IMR-90 (cell line): ENCODE measurements around the gene CFDP1. TPM values are rescaled to one million over a fixed set of nuclear protein-coding genes. Genes with fewer than 3 reads are reported as not detected.

Source experiments
- ATAC-seq: fragments of 200-7000 bp; cut with Tn5 transposase; 2 replicates; pipeline ENCODE4 v1.9.1; 2020; ENCODE audit warnings: low read depth, mild to moderate bottlenecking, moderate library complexity
- BruUV-seq: library from RNA; stranded (reverse); fragments of 400-500 nt; replicated peaks from 2 replicates; lab custom pipeline; 2021; lab: Mats Ljungman, UMichigan
- CTCF ChIA-PET: fragments of 300-600 bp; formaldehyde crosslinking; extraction: SDS; loops from one replicate; lab custom pipeline; 2021; ENCODE audit warnings: antibody characterized with exemption; lab: Yijun Ruan, JAX
- POLR2A ChIA-PET: fragments of 300-600 bp; sonication (Branson Sonifier 250); formaldehyde crosslinking; loops from one replicate; lab custom pipeline; 2022; ENCODE audit warnings: antibody characterized with exemption; ENCODE audit not compliant: unreplicated experiment; lab: Charles Lee
- DNase-seq: peaks from one replicate; pipeline ENCODE4 v3.0.0; 2013
- H2AFZ ChIP-seq: replicated peaks from 2 replicates; pipeline ENCODE3; 2013; ENCODE audit warnings: low read length, mild to moderate bottlenecking; ENCODE audit not compliant: poor library complexity
- H2AK5ac ChIP-seq: 2 replicates; pipeline ENCODE4 v1.6.1; 2013; ENCODE audit warnings: low read depth, low read length, inconsistent platforms
- H2AK9ac ChIP-seq: replicated peaks from 2 replicates; pipeline ENCODE3; 2013; ENCODE audit warnings: mild to moderate bottlenecking, low read depth, low read length, moderate library complexity; ENCODE audit not compliant: poor library complexity
- H2BK120ac ChIP-seq: 2 replicates; pipeline ENCODE4 v1.6.1; 2013; ENCODE audit warnings: low read depth, low read length, inconsistent platforms
- H2BK15ac ChIP-seq: 3 replicates; pipeline ENCODE4 v1.6.1; 2013; ENCODE audit warnings: low read depth, low read length, inconsistent platforms
- H2BK20ac ChIP-seq: 2 replicates; pipeline ENCODE4 v1.6.1; 2013; ENCODE audit warnings: low read depth, mild to moderate bottlenecking, inconsistent platforms, low read length, moderate library complexity
- H2BK5ac ChIP-seq: 2 replicates; pipeline ENCODE4 v1.6.1; 2013; ENCODE audit warnings: mild to moderate bottlenecking, low read depth, low read length, inconsistent platforms; ENCODE audit not compliant: poor library complexity, severe bottlenecking
- H3K14ac ChIP-seq: replicated peaks from 2 replicates; pipeline ENCODE4 v1.6.1; 2013; ENCODE audit warnings: low read depth, low read length, inconsistent platforms
- H3K18ac ChIP-seq: 2 replicates; pipeline ENCODE4 v1.6.1; 2013; ENCODE audit warnings: low read depth, low read length, control low read depth
- H3K23ac ChIP-seq: 2 replicates; pipeline ENCODE4 v1.6.1; 2013; ENCODE audit warnings: low read depth, low read length, inconsistent platforms
- H3K27ac ChIP-seq: 2 replicates; pipeline ENCODE4 v1.5.1; 2013; ENCODE audit warnings: mild to moderate bottlenecking, control low read depth, low read length; ENCODE audit not compliant: insufficient read depth
- H3K27me3 ChIP-seq: 2 replicates; pipeline ENCODE4 v1.6.1; 2013; ENCODE audit warnings: low read length; ENCODE audit not compliant: control insufficient read depth, insufficient read depth
- H3K36me3 ChIP-seq: 2 replicates; pipeline ENCODE4 v1.6.1; 2013; ENCODE audit warnings: low read length, mixed read lengths; ENCODE audit not compliant: control insufficient read depth, insufficient read depth
- H3K4ac ChIP-seq: 2 replicates; pipeline ENCODE4 v1.6.1; 2013; ENCODE audit warnings: low read depth, low read length, inconsistent platforms
- H3K4me1 ChIP-seq: 2 replicates; pipeline ENCODE4 v1.6.1; 2013; ENCODE audit warnings: low read length, mixed read lengths; ENCODE audit not compliant: control insufficient read depth, insufficient read depth
- H3K4me2 ChIP-seq: 2 replicates; pipeline ENCODE4 v1.6.1; 2013; ENCODE audit warnings: low read depth, mild to moderate bottlenecking, control low read depth, low read length, moderate library complexity
- H3K4me3 ChIP-seq: 2 replicates; pipeline ENCODE4 v1.5.1; 2013; ENCODE audit warnings: low read depth, mild to moderate bottlenecking, control low read depth, low read length, moderate library complexity; ENCODE audit not compliant: insufficient read depth
- H3K56ac ChIP-seq: 2 replicates; pipeline ENCODE4 v1.6.1; 2013; ENCODE audit warnings: low read length, inconsistent platforms; ENCODE audit not compliant: insufficient read depth; ENCODE audit errors: extremely low read depth
- H3K79me1 ChIP-seq, 2 experiments: 2 replicates each; pipeline ENCODE4 v1.6.1; 2013; ENCODE audit warnings: low read length in 2 of 2, inconsistent platforms in 1 of 2, low read depth in 1 of 2
- H3K9ac ChIP-seq: 2 replicates; pipeline ENCODE4 v1.6.1; 2013; ENCODE audit warnings: low read depth, low read length, control low read depth
- H3K9me1 ChIP-seq: 2 replicates; pipeline ENCODE4 v1.6.1; 2013; ENCODE audit warnings: low read length, inconsistent platforms; ENCODE audit not compliant: insufficient read depth
- H3K9me3 ChIP-seq: 2 replicates; pipeline ENCODE4 v1.6.1; 2013; ENCODE audit warnings: low read length; ENCODE audit not compliant: control insufficient read depth, insufficient read depth
- H4K20me1 ChIP-seq: 2 replicates; pipeline ENCODE4 v1.6.1; 2013; ENCODE audit warnings: low read length, inconsistent platforms; ENCODE audit not compliant: insufficient read depth
- H4K5ac ChIP-seq: 2 replicates; pipeline ENCODE4 v1.6.1; 2013; ENCODE audit warnings: mild to moderate bottlenecking, low read depth, low read length, control low read depth
- H4K8ac ChIP-seq, 2 experiments: 2 replicates each; pipeline ENCODE4 v1.6.1; 2013; ENCODE audit warnings: low read depth in 2 of 2, low read length in 2 of 2, control low read depth in 1 of 2, inconsistent platforms in 1 of 2
- H4K91ac ChIP-seq: 2 replicates; pipeline ENCODE4 v1.6.1; 2013; ENCODE audit warnings: low read depth, low read length, inconsistent platforms; ENCODE audit not compliant: insufficient read depth
- BHLHE40 ChIP-seq: fragments of 150-350 bp; IDR thresholded peaks from 2 replicates; pipeline ENCODE4 v1.6.1; 2016; ENCODE audit warnings: mild to moderate bottlenecking, low read depth, low read length
- CEBPB ChIP-seq: IDR thresholded peaks from 2 replicates; pipeline ENCODE4 v1.6.1; 2012; ENCODE audit warnings: low read depth, low read length, improper control_type of control experiment
- CHD1 ChIP-seq: IDR thresholded peaks from 2 replicates; pipeline ENCODE4 v1.6.1; 2012; ENCODE audit warnings: low read depth, low read length, improper control_type of control experiment
- FOS ChIP-seq: fragments of 150-350 bp; IDR thresholded peaks from 2 replicates; pipeline ENCODE4 v1.6.1; 2016; ENCODE audit warnings: low read depth, low read length
- MAFK ChIP-seq: IDR thresholded peaks from 2 replicates; pipeline ENCODE4 v1.6.1; 2012; ENCODE audit warnings: low read depth, low read length, improper control_type of control experiment
- MAZ ChIP-seq: IDR thresholded peaks from 2 replicates; pipeline ENCODE4 v1.6.1; 2012; ENCODE audit warnings: low read depth, mild to moderate bottlenecking, low read length, improper control_type of control experiment, moderate library complexity, borderline replicate concordance
- MXI1 ChIP-seq: IDR thresholded peaks from 2 replicates; pipeline ENCODE4 v1.6.1; 2012; ENCODE audit warnings: low read depth, mild to moderate bottlenecking, low read length, moderate library complexity, borderline replicate concordance
- POLR2A ChIP-seq: IDR thresholded peaks from 2 replicates; pipeline ENCODE4 v1.6.1; 2012; ENCODE audit warnings: mild to moderate bottlenecking, low read depth, low read length
- RAD21 ChIP-seq: IDR thresholded peaks from 2 replicates; pipeline ENCODE4 v1.6.1; 2012; ENCODE audit warnings: low read length, improper control_type of control experiment
- RCOR1 ChIP-seq: IDR thresholded peaks from 2 replicates; pipeline ENCODE4 v1.6.1; 2012; ENCODE audit warnings: mild to moderate bottlenecking, low read length, improper control_type of control experiment; ENCODE audit not compliant: insufficient replicate concordance
- RFX5 ChIP-seq: IDR thresholded peaks from 2 replicates; pipeline ENCODE4 v1.8.0; 2012; ENCODE audit warnings: low read depth, mild to moderate bottlenecking, low read length, moderate library complexity
- SMC3 ChIP-seq: fragments of 150-350 bp; IDR thresholded peaks from 2 replicates; pipeline ENCODE4 v1.6.1; 2016; ENCODE audit warnings: low read depth, mild to moderate bottlenecking, antibody characterized with exemption, low read length, moderate library complexity
- WGBS, 2 experiments: methylation state at CpG; one replicate each; pipeline versions ENCODE4 v1.1.5 to v1.1.7; 2013; ENCODE audit warnings: missing lambda C conversion rate in 2 of 2; ENCODE audit not compliant: insufficient read length in 1 of 2; ENCODE audit errors: extremely low coverage in 2 of 2; 5-methylcytosine and 5-hydroxymethylcytosine counted together
- dilution Hi-C: fragments of 300-500 bp; cut with HindIII; formaldehyde crosslinking; loops from one replicate; pipeline ENCODE4 v1.14.3; 2018; ENCODE audit warnings: low sequenced_read_pairs; ENCODE audit not compliant: unreplicated experiment
- in situ Hi-C: fragments of 300-500 bp; cut with MboI; formaldehyde crosslinking; loops from 3 replicates; pipeline ENCODE4 v1.14.3; 2019; ENCODE audit warnings: low sequenced_read_pairs, inconsistent platforms, mixed read lengths
- intact Hi-C: fragments of 100-400 bp; cut with micrococcal nuclease; formaldehyde crosslinking; loops from 2 replicates; pipeline ENCODE4 v1.10.0; 2022
- polyA plus RNA-seq, 3 experiments: library from polyadenylated mRNA; depleted of rRNA; stranded (reverse); fragments of >200 nt; gene quantifications; 2 replicates each; pipeline ENCODE4 v1.2.3, GENCODE V29; 2012; ENCODE audit warnings: low replicate concordance in 1 of 3
- total RNA-seq: library from RNA; depleted of rRNA; stranded (reverse); fragments of >200 nt; gene quantifications from 2 replicates; pipeline ENCODE4 v1.2.3, GENCODE V29; 2012
- TF ChIP-seq, protein P1 (sequence below): conservative IDR thresholded peaks from 2 replicates; pipeline ENCODE4 v1.5.1; 2012; ENCODE audit warnings: mild to moderate bottlenecking, low read depth, low read length, improper control_type of control experiment
- TF ChIP-seq, protein P2 (sequence below): fragments of 150-350 bp; IDR thresholded peaks from 2 replicates; pipeline ENCODE4 v1.6.1; 2017; ENCODE audit warnings: mild to moderate bottlenecking, antibody characterized with exemption, low read length, low read depth
- TF ChIP-seq, protein P3 (sequence below): fragments of 150-350 bp; IDR thresholded peaks from 2 replicates; pipeline ENCODE4 v1.6.1; 2016; ENCODE audit warnings: low read depth, mild to moderate bottlenecking, low read length, moderate library complexity, borderline replicate concordance

CFDP1 gene
- total and polyA plus RNA-seq, 2 of the 4 experiments (the other 2 are of a cell fraction), result 15.6 to 38.7 TPM

DNA sequence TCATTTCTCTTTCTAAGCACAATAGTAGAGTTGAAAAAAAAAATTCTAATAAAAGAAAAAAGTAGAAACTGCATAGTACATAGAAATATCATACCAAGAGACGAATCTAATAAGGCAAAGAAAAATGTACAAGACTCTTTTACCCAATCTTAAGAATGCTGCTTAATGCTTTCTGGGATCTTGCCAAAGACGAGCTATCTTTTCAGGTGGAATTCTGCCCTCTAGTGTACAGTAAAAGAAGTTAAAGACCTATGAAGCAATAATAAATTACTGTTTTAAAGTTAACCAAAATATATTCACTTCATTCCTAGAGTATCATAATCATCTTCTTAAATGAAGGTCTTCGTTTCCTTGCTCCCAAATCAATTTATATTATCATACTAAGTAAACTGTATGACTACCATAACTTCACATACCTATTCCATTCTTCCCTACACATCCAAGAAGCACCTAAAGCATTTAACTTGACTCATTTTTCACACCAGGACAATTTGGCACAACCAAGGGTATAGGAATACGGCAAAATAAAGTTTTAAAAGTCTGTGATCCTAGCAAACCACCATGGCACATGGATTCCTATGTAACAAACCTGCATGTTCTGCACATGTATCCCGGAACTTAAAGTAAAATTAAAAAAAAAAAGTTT, 47.7 kb downstream of the CFDP1 start:
- Histone ChIP-seq H3K9me1 (peaks cover 6% of the 10 kb centered on the region; the same call in 1 of the 2 replicates), H3K4ac (no peak overlapping the region), H2BK15ac (no peak overlapping the region), H3K27me3 (no peaks in the 10 kb centered on the region), H3K14ac (no peak overlapping the region), H4K5ac (no peak overlapping the region), H2AK9ac (no peak overlapping the region), H2BK5ac (peak overlapping the region; percentile 68), H3K56ac (no peak overlapping the region), H3K18ac (no peak overlapping the region), H2BK120ac (no peak overlapping the region), H3K4me3 (no peak overlapping the region), H3K27ac (no peak overlapping the region), H4K91ac (no peak overlapping the region), H2AFZ (no peak overlapping the region), H3K9me3 (no peaks in the 10 kb centered on the region), H3K36me3 (0 out of 2 replicates have a peak, but pooled peaks cover under 1% of the 10 kb centered on the region), H2AK5ac (no peak overlapping the region), H3K79me1 (peaks cover 18 to 43% of the 10 kb centered on the region in 2 experiments), H4K20me1 (0 out of 2 replicates have a peak, but pooled peaks cover 5% of the 10 kb centered on the region), H2BK20ac (no peak overlapping the region), H3K4me2 (no peak overlapping the region), H3K4me1 (peaks cover 21% of the 10 kb centered on the region), H3K9ac (no peak overlapping the region), H4K8ac (no peak overlapping the region), H3K23ac (no peak overlapping the region)
- intact Hi-C loops, result loop anchor here (1.0 kb wide), 4 partner anchors 80 to 186 kb away; no protein-coding TSS in a partner anchor
- ATAC-seq (peak; percentile 33), DNase-seq (peak; percentile 88)
- ChIA-PET POLR2A (interaction anchor here (0.6 kb wide), 1 partner anchor 132 kb away, joined by 3 read pairs; no protein-coding TSS in a partner anchor), CTCF (interaction anchor here (0.6 to 1.0 kb wide), 4 partner anchors 9 to 186 kb away, joined by 3 to 6 read pairs (median 4); no protein-coding TSS in a partner anchor)
- WGBS, 2 experiments, result no CpG with 5 or more reads among the region's 5 CpGs
- no TSS peak for BruUV-seq
- dilution Hi-C loops, result no loop called here
- in situ Hi-C loops, result loop anchor here (5.0 kb wide), 1 partner anchor 153 kb away; no protein-coding TSS in a partner anchor
- no peak for TF ChIP-seq POLR2A
- TF ChIP-seq, protein P1, sequence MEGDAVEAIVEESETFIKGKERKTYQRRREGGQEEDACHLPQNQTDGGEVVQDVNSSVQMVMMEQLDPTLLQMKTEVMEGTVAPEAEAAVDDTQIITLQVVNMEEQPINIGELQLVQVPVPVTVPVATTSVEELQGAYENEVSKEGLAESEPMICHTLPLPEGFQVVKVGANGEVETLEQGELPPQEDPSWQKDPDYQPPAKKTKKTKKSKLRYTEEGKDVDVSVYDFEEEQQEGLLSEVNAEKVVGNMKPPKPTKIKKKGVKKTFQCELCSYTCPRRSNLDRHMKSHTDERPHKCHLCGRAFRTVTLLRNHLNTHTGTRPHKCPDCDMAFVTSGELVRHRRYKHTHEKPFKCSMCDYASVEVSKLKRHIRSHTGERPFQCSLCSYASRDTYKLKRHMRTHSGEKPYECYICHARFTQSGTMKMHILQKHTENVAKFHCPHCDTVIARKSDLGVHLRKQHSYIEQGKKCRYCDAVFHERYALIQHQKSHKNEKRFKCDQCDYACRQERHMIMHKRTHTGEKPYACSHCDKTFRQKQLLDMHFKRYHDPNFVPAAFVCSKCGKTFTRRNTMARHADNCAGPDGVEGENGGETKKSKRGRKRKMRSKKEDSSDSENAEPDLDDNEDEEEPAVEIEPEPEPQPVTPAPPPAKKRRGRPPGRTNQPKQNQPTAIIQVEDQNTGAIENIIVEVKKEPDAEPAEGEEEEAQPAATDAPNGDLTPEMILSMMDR, result peak; percentile 74
- no peak for TF ChIP-seq MXI1
- TF ChIP-seq, protein P2, sequence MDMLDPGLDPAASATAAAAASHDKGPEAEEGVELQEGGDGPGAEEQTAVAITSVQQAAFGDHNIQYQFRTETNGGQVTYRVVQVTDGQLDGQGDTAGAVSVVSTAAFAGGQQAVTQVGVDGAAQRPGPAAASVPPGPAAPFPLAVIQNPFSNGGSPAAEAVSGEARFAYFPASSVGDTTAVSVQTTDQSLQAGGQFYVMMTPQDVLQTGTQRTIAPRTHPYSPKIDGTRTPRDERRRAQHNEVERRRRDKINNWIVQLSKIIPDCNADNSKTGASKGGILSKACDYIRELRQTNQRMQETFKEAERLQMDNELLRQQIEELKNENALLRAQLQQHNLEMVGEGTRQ, result no peak
- TF ChIP-seq CEBPB, result peak; percentile 94
- TF ChIP-seq CHD1, result no peak
- TF ChIP-seq SMC3, result peak; percentile 87
- TF ChIP-seq FOS, result no peak
- TF ChIP-seq MAFK, result no peak
- TF ChIP-seq RFX5, result no peak
- no peak for TF ChIP-seq MAZ
- TF ChIP-seq, protein P3, sequence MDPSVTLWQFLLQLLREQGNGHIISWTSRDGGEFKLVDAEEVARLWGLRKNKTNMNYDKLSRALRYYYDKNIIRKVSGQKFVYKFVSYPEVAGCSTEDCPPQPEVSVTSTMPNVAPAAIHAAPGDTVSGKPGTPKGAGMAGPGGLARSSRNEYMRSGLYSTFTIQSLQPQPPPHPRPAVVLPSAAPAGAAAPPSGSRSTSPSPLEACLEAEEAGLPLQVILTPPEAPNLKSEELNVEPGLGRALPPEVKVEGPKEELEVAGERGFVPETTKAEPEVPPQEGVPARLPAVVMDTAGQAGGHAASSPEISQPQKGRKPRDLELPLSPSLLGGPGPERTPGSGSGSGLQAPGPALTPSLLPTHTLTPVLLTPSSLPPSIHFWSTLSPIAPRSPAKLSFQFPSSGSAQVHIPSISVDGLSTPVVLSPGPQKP, result no peak
- TF ChIP-seq RAD21, result peak; percentile 85
- no peak for TF ChIP-seq RCOR1
- no peak for TF ChIP-seq BHLHE40
